C4-2B (cell line): ENCODE data around the gene HIRIP3.

ENCODE experiments used
- CTCF ChIP-seq: fragments of 450-650 bp; conservative IDR thresholded peaks from 2 replicates; pipeline ENCODE4 v1.5.1; 2017; ENCODE audit warnings: mild to moderate bottlenecking
- ZFX ChIP-seq: fragments of 450-650 bp; IDR thresholded peaks from 2 replicates; pipeline ENCODE4 v1.6.1; 2017

GRCh38 chr16:30004811-30005242, 9.4 kb upstream of the HIRIP3 start:
- TF ChIP-seq CTCF (no peak), ZFX (no peak)
